HG03469 (cell line): ENCODE data around the gene SLC25A21.

ENCODE experiments used
- ATAC-seq: cut with Tn5 transposase; IDR thresholded peaks from one replicate; pipeline ENCODE4 v1.9.1; 2021; ENCODE audit warnings: mild to moderate bottlenecking, moderate library complexity, moderate number of reproducible peaks; ENCODE audit not compliant: unreplicated experiment

SLC25A21 gene

DNA sequence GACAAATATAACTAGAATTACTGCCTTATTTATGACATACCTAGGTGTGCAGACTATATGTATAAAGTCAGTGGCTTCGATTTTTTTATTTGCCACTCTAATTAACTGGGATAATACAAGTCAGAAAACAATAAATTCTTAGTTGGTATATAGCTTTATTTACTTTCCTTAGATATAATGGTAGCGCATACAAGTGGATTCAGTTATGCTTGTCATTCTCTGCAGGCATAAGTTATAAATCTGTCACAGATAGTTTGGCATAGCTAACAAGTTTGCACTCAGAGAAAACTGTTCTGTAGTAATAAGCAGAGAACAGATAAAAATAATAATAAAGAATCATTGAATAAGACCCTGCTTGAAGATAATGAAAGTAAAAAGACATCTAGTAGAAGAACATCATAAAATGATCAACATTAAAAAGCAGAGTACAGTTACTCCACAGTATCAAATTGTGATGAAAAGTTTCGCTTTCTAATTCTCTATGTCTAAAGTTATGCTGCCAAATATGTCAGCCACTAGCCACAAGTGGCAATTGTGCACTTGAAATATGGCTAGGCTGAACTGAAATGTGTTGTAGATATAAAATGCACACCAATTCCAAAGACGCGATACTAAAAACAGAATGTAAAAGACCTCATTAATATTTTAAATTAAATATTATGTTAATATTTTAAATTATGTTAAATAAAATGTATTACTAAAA is 224.1 kb downstream of the SLC25A21 start:
- no peak for ATAC-seq

DNA sequence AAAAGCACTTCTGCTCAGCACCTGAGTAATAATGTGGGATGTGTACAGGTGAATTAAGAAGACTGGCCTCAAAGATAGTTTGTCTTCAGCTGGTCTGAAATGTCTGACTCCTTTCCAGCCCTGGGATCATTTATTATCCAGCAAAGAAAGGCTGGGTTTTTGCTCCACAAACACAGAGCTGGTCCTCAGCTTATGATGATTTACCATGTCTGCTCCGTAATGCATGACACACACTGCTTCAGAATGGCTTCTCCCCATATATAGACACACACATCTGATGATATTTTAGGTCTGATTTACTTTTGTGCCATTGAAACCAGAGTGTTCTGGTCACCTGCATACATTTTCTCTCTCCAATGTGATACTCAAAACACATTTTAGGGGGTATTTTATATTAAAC is 225.0 kb downstream of the SLC25A21 start:
- ATAC-seq: no peak

DNA sequence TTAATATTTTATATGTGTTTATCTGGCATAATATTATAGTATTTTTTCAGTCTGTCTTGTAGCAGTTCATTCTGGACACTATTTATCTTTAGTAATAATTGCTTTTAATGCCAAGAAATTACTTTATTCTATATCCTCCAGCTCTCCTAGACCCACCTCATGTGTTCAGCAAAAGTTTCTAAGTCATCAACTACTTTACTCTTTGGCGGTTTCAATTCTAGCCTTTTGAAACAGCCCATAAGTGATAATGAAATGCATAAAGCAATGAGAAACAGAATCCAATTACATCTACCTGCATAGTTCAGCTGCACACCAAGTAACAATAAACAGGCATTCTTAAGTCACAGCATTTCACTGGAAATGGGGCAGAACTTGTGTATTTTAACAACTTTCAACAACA is 225.5 kb downstream of the SLC25A21 start:
- no peak for ATAC-seq

DNA sequence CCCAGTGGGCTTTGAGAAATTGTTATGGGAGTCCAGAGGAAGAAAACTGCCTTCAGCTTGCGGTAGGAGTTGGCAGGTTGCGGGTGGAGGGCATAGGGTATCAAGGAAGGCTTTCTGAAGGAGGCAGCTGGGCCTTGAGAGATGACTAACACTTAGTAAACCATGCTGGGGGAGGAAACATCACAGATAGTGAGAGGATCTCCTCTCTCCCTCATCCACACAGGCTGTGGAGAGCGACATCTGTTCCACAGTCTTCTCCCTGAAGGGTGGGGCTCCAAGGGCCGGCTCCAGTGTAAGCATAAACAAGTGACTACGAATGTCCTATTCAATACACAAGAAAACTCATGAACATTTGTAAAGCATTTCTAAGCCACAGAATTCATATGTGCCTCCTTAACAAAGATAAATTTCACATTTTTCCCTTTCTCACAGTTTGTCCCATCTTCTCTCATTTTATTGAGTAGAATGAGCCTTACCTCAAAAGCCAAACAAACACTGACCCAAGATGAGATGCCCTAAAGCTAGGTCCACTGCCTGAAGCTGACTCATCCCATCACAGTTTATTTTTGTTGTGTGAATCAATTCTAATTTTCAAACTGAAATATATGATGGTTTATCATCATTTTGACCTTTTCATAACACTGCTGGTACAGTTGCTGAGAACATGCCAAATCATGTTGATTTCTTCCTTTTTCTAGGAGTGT is 227.9 kb downstream of the SLC25A21 start:
- ATAC-seq: no peak

DNA sequence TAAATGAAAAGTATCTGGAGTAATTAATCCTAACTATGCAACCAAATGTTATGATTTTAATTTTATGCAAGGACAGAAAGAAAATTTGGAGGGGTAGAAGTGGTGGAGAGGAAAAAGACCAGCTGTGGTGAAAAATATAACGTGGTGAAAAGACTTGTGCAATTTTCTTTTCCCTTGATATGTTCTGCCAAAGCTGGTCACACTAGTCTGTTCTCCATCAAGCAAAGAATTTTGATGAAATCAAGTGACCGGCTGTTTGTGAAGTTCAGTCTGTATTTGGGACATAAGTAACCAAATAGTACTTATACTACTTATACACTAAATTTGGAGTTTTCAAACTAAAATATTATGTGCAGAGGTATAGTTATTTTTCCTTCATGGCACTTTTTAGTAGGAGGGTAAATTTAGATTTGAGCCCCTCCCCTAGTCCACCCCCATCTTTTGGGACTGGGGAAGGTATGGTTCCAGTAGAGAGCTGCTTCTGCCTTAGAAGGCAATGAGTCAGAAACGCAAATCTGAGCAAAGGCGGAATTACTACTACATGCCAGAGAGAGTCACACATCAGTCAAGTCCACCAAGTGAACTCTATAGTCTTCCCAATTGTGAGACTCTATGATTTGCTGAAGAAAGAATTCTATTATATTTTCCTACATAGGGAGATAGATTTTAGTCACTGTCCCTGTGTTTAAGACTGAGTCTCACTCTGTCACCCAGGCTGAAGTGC is 229.7 kb downstream of the SLC25A21 start:
- no peak for ATAC-seq

DNA sequence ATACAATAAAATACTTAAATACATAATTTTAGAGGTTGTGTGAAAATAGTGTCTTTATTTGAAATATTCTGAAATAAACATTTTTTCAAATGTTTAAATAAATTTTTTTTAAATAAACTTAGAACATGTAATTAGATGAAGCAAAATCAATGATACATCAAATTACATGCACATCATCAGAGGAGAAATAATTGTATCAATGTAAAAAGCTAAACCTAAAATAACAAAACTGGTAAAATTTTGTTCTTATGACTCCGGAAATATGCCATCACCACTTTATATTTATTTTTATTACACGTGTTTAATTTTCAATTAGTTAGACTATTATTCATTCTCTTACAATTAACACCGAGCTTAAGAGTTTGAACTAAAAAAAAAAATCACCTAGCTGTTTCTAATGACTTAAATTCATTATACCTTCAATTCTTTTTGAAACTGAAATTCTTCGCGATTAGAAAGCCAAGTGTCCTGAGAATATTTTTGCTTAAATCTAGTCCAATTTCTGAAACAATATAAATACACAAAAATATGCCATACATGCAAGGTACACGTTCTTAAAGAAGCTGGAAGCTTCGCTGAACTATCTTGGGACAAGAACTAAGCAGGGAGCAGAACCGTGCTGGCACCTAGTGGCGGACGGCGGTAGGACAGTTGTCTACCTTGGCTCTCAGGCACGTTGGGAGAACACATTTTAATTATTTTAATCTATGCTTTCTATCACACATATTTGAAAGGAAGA is 230.5 kb downstream of the SLC25A21 start:
- peak; percentile 95 for ATAC-seq

DNA sequence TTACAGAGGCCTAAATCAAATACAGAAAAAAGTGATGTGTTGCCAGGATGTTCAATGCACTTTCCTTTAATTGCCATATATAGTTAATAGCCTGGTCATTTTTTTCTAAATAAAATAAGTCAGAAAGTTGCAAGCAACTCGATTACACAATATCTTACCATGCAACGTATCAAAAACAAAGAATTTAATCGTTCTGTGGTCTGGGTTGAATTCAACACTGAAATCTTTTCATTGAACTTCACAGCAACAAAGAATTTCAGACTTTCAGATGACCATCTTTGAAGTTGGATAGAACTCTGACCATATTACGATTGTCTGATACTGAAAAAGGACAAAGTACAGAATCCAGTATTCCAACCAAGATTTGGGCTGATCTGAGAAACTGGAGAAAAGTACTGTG is 231.9 kb downstream of the SLC25A21 start:
- ATAC-seq: no peak

DNA sequence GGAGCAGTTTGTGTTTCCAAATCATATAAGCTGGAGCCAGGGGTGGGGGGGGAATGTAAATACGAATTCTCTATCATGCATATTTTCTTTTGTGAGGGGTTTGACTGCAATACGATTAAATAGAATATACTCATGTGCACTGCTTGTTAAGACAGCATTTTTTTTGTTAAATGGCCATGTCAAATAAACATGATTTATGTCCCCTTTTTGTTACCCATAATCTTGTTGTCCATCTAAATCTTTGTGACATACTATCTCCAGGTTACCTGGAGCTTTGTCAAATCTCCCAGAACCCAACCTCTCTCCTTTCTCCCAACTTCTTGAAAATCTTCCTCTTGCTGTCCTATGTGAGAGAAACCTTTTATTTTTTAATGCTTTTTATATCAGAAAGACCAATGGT is 233.1 kb downstream of the SLC25A21 start:
- no peak for ATAC-seq

DNA sequence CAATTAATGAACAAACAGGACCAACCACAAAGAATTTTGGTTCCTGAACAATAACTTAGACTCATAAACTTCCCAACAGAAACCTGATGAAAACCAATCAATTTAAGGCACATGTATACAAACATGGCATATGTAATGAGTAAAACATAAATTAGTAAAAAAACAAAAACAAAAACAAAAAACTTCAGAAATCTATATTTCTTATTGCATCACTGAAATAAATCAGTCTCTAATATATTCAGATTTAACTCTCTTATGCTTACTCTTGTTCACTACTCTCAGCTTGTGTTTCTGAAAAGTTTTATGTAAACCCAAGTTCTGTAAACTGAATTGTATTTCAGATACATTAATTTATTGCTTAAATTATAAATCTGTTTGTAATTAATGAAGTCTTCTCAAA is 233.7 kb downstream of the SLC25A21 start:
- no peak for ATAC-seq

DNA sequence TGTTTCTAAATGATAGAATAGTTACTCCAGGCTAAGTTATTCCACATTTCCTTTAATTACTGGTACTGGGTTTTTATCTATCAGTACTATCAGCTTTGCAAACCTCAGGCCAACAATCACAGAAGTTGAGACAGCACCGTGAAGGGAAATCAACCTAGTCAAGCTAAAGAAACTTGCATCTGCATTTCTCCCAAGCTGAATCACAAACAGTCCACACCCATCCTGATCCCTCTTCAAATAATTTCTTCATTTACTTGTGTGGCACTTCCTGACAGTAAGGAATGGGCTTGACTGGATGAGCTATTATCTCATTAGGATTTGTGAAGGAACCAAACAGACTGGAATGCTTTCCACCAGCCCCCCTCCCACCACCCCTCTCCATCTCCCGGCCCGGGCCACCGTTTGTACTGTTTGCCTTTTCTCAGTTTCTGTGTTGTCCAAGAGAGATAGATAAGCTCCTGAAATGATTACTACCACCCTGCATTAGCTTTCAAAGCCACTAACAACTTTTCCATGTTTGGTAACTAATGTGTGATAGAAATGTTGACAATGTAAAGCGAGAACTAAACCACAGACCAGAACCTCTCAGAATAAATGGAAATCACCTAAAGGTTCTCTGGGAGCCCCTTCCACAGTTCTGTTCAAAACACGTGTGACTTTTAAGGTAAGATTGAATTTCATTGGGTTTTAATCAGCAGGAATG is 236.3 kb downstream of the SLC25A21 start:
- no peak for ATAC-seq

DNA sequence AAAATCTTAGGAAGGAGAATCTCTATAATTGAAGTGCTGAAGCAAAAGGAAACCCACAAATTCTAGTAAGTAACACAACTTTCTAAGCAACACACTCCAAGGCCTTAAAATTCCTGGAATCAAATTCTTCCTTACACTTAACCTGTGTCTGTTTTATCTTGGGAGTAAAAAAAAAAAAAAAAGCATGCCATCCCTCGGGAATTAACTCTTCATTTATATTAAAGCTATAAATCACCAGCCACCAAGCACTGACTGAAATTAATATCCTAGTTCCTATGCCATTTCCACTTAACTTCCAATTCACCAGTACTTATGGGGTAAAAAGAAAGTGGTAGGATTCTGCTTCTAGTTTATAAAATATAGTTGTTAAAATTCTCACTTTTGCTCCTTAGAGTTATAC is 238.1 kb downstream of the SLC25A21 start:
- ATAC-seq: no peak

DNA sequence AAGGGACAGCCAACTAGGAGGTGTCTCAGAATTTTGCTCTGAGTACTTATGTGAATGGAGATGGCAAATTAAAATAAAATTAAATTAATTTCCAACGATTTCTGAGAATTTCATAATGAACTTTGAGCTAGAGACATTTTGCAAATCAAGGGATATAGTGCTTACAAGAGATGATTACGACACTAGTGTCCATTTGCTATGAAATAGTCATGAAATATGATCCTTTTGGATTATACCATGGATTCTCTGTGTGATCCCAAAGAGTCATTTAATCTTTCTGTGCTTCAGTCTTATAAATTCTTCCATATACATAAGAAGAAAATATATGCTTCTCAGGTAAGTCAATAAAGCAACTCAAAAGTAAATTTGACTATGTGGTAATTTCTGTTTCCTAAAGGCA is 240.6 kb downstream of the SLC25A21 start:
- ATAC-seq: no peak

DNA sequence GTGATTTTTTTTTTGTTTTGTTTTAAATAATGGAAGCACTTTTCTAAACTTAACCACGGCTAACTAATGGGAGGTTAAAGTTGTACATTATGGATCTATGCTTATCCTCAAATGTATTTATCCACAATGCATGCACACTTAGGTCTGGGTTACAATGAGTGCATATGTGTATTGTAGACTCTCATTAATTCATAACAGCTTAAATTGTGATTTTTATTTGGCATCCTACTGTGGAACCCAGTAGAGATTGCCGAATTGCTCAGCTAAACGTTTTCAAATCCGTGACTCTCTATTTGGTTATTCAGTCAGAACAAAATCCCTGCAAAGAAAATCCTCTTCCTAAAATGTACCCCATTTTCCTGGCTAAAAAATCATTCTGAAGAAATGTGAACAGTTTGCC is 244.0 kb downstream of the SLC25A21 start:
- no peak for ATAC-seq

DNA sequence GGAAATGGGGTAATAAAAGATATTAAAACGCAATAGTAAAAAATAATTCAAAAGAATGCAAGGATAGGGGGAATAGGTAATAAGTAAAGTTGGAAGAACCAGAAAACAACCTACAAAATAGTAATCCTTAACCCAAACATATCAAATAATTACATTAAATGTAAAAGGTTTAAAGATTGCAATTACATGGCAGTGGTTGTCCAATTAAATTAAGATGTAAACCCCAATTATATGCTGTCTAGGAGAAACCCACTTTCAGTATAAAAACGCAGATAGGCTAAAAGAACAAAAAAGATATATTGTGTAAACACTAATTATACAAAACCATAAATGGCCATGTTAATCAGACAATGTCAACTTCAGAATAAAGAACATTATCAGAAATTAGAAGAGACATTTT is 247.3 kb downstream of the SLC25A21 start:
- no peak for ATAC-seq

DNA sequence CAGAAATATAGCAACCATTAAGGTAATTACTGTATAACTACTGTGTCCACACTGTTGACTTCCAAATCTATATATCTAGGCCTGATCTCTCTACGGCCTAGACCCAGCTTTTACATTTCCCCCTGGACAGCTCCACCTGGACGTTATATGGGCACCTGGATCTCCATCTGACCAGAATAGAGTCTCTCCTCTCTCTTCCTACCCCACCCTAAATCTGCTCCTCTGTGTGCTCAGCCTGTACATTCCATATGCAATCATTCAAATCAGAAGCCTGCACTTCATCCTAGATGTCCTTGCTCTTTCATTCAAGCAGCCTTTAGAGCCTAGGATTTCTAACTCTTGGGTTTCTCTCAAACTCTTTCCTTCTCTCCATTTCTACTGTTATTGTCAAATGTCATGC is 255.7 kb downstream of the SLC25A21 start:
- ATAC-seq: no peak

DNA sequence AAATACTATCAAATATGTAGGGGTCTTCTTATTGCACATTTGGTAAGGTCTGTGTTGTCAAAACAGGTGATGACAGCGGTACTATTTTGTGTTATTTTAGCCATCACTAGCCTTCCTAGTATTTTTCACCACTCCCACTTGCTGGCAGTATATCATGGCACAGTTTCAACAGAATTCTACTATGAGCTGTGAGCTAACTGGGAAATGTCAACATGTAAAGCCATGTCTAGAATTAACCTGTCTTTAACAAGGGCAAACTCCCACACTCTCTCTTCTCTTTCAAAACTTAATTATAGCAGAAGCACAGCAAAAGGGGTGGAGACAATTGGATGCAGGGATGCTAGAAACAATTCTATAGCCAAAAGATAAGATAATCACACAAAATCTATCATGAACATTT is 257.3 kb downstream of the SLC25A21 start:
- no peak for ATAC-seq

DNA sequence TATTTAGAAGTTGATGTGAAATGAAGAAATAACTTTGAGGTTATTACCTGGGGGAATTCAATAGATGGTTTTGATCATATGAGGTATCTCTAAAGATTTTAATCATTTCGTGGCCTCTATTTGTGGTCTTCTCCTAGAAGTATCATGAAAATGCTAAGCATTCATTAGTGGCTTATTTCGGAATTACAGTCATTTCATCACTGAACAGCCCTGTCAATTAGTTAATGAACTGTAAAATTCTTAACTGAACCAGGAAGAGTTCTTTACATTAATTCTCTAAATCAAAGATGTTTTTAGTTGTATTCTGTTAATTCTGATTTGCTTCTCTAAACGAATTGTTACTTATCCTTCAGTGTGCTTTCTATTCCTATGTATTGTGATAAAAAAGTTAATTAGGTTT is 261.8 kb downstream of the SLC25A21 start:
- ATAC-seq: no peak

DNA sequence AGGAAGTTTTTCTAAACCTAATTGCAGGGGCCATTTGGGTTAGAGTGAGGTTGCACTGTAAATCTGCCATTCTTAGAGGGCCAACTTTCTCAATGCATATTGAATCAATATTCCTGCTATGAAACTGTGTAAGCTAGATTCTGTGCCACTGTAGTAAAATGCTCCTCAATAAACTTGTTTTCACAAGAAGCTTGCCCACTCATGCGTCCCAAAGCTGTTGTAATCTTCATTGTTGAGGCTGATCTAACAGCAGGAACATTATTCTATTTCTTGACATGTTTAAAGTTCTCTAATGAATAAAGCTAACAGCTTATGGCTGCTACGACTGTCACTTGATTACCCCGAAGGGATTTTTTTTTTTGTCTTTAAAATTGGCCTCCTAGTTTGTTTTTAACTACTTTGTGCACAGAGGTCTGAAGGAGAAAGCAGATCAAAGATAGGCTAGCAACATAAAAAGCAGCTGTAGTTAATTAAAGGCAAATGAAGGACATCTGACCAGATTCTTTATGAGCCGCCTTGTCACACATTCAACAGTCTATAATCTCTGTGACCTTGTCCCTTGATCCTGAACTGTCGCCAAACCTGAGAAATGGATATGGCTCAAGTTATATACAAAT is 267.0 kb downstream of the SLC25A21 start:
- ATAC-seq: no peak

DNA sequence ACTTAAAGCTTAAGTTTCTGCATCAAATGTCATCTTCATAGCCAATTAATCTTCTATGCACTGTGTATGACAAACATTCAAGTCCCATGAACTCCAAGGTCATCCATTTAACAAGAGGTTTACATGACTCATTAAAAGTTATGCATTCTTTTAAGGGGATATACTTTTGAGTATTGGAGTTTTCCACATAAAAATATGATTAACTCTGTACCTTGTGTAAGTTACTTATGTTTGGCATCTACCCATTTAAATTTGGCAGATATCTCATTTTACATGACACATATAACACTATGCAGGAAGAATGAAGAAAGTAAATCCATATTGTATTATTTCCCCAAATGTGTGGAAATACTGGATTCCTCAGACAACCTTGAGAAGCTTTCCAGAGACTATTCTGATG is 270.5 kb downstream of the SLC25A21 start:
- no peak for ATAC-seq

DNA sequence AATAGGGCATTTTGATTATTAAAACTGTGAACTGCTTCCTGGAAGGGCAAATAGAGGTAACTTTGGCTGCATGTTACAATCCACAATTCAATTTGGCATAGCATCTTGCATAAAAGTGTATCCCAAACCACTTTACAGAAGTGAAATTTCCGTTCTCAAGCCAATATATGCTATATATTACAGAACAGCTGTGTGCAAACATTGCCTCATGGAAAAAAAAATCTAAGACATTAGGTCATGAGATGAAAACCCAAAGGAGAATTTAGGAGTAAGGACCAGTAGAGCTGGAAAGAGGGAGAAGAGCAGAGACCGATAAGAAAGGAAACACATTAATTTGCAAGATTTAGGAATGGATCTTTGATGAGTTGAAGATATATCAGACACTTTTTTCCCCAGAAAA is 271.6 kb downstream of the SLC25A21 start:
- ATAC-seq: no peak
